Thyroid gland (tissue), 4 donors: ENCODE data around the gene MRPL50.

Source experiments
- POLR2A ChIP-seq, 2 donors: fragments of 450-650 bp; IDR thresholded peaks; one replicate each; pipeline ENCODE4 v1.6.1; 2017; ENCODE audit warnings: antibody characterized with exemption in 2 of 2, mild to moderate bottlenecking in 2 of 2, moderate library complexity in 1 of 2
- TF ChIP-seq, protein P1 (sequence below), 6 experiments: fragments of 200-600 bp in 3 of 6; fragments of 450-650 bp in 3 of 6; sonication (generic) in 3 of 6; IDR thresholded peaks; one replicate each; pipeline ENCODE4 v1.5.1; 2016 to 2019; ENCODE audit warnings: antibody characterized with exemption in 6 of 6, mild to moderate bottlenecking in 2 of 6, inconsistent platforms in 1 of 6, moderate library complexity in 1 of 6

GRCh38 chr9:101399643-101399970, 1.2 kb upstream of the MRPL50 start:
- TF ChIP-seq, protein P1, sequence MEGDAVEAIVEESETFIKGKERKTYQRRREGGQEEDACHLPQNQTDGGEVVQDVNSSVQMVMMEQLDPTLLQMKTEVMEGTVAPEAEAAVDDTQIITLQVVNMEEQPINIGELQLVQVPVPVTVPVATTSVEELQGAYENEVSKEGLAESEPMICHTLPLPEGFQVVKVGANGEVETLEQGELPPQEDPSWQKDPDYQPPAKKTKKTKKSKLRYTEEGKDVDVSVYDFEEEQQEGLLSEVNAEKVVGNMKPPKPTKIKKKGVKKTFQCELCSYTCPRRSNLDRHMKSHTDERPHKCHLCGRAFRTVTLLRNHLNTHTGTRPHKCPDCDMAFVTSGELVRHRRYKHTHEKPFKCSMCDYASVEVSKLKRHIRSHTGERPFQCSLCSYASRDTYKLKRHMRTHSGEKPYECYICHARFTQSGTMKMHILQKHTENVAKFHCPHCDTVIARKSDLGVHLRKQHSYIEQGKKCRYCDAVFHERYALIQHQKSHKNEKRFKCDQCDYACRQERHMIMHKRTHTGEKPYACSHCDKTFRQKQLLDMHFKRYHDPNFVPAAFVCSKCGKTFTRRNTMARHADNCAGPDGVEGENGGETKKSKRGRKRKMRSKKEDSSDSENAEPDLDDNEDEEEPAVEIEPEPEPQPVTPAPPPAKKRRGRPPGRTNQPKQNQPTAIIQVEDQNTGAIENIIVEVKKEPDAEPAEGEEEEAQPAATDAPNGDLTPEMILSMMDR (IDR thresholded peaks at IDR 0.05): no peak
- TF ChIP-seq POLR2A (IDR thresholded peaks at IDR 0.05): no peak
